ENCODE measurements around the gene SLC41A2. TPM values are rescaled to one million over a fixed set of nuclear protein-coding genes. Genes with fewer than 3 reads are reported as not detected.

SLC41A2 gene
- total RNA-seq, 1 experiment from 2014 or later: 27.3 TPM

GRCh38 chr12:104997541-104997940 is 39.5 kb upstream of the SLC41A2 start:
- ChIA-PET CTCF (no interaction called here), POLR2A (no interaction called here)
- intact Hi-C loops (cut with micrococcal nuclease; ENCODE audit: unreplicated experiment): no loop called here
- no peaks in the 10 kb centered on the region for H3K4me1 ChIP-seq (ENCODE audit: control insufficient read depth, insufficient read depth, low read length)
- TF ChIP-seq POLR2AphosphoS5 (IDR thresholded peaks at IDR 0.05; ENCODE audit: low read depth, low read length) (no peak), REST (IDR thresholded peaks at IDR 0.05; ENCODE audit: insufficient read depth in 1 of 2, low read depth in 2 of 2, low read length in 1 of 2) (no peak), TCF7L2 (IDR thresholded peaks at IDR 0.05; ENCODE audit: low read depth, low read length) (no peak), SIN3A (IDR thresholded peaks at IDR 0.05; ENCODE audit: borderline replicate concordance, insufficient read depth, low read depth, low read length) (no peak), CTCF (IDR thresholded peaks at IDR 0.05) (no peak)
- DNase-seq (ENCODE audit: low read depth, low spot score) (no peak), ATAC-seq (no peak)
- H3K36me3 ChIP-seq (ENCODE audit: control insufficient read depth, insufficient read depth, low read length): peaks cover 19% of the 10 kb centered on the region
- BruUV-seq (replicated peaks): no TSS peak
- H3K4me3 ChIP-seq (ENCODE audit: low read depth in 2 of 2, low read length in 2 of 2): no peak overlapping the region
- no peak overlapping the region for H3K27ac ChIP-seq (ENCODE audit: low read length)
- in situ Hi-C loops (cut with HindIII; ENCODE audit: low pct_unique_long_range_greater_than_20kb, low sequenced_read_pairs): no loop called here
- no peaks in the 10 kb centered on the region for H3K27me3 ChIP-seq (ENCODE audit: control insufficient read depth, insufficient read depth, low read length)
- H3K9me3 ChIP-seq (ENCODE audit: control insufficient read depth, insufficient read depth, low read depth, low read length): no peaks in the 10 kb centered on the region

- in situ Hi-C loops (cut with HindIII; ENCODE audit: low pct_unique_long_range_greater_than_20kb, low sequenced_read_pairs): no loop called here
- no peak for DNase-seq (ENCODE audit: low read depth, low spot score)
- ATAC-seq: no peak
- H3K9me3 ChIP-seq (ENCODE audit: control insufficient read depth, insufficient read depth, low read depth, low read length): no peaks in the 10 kb centered on the region
- TF ChIP-seq REST (IDR thresholded peaks at IDR 0.05; ENCODE audit: insufficient read depth in 1 of 2, low read depth in 2 of 2, low read length in 1 of 2): no peak
- TF ChIP-seq SIN3A (IDR thresholded peaks at IDR 0.05; ENCODE audit: borderline replicate concordance, insufficient read depth, low read depth, low read length): no peak
- TF ChIP-seq CTCF (IDR thresholded peaks at IDR 0.05): no peak
- TF ChIP-seq POLR2AphosphoS5 (IDR thresholded peaks at IDR 0.05; ENCODE audit: low read depth, low read length): no peak
- no peak for TF ChIP-seq TCF7L2 (IDR thresholded peaks at IDR 0.05; ENCODE audit: low read depth, low read length)
- H3K27ac ChIP-seq (ENCODE audit: low read length): no peak overlapping the region
- POLR2A ChIA-PET: no interaction called here
- no peaks in the 10 kb centered on the region for H3K27me3 ChIP-seq (ENCODE audit: control insufficient read depth, insufficient read depth, low read length)
- intact Hi-C loops (cut with micrococcal nuclease; ENCODE audit: unreplicated experiment): no loop called here
- CTCF ChIA-PET: no interaction called here
- H3K4me3 ChIP-seq (ENCODE audit: low read depth in 2 of 2, low read length in 2 of 2): no peak overlapping the region
- H3K36me3 ChIP-seq (ENCODE audit: control insufficient read depth, insufficient read depth, low read length): peaks cover 23% of the 10 kb centered on the region
- no peaks in the 10 kb centered on the region for H3K4me1 ChIP-seq (ENCODE audit: control insufficient read depth, insufficient read depth, low read length)
- no TSS peak for BruUV-seq (replicated peaks)
Measured at GRCh38 chr12:104994336-104994735, 36.2 kb upstream of the SLC41A2 start.

All from Panc1 (cell line).